Stimulated activated CD8-positive, alpha-beta memory T cell treated with anti-CD3 and anti-CD28 coated beads, Interleukin-2, amount 100 ng/mL, for 48 hours (primary cell): ENCODE results near the gene CLDN11.

Experiments
- DNase-seq, 2 donors: peaks; one replicate each; pipeline ENCODE4 v3.0.0-alpha.2; 2020; ENCODE audit warnings: low read depth in 2 of 2

The CLDN11 gene

DNA sequence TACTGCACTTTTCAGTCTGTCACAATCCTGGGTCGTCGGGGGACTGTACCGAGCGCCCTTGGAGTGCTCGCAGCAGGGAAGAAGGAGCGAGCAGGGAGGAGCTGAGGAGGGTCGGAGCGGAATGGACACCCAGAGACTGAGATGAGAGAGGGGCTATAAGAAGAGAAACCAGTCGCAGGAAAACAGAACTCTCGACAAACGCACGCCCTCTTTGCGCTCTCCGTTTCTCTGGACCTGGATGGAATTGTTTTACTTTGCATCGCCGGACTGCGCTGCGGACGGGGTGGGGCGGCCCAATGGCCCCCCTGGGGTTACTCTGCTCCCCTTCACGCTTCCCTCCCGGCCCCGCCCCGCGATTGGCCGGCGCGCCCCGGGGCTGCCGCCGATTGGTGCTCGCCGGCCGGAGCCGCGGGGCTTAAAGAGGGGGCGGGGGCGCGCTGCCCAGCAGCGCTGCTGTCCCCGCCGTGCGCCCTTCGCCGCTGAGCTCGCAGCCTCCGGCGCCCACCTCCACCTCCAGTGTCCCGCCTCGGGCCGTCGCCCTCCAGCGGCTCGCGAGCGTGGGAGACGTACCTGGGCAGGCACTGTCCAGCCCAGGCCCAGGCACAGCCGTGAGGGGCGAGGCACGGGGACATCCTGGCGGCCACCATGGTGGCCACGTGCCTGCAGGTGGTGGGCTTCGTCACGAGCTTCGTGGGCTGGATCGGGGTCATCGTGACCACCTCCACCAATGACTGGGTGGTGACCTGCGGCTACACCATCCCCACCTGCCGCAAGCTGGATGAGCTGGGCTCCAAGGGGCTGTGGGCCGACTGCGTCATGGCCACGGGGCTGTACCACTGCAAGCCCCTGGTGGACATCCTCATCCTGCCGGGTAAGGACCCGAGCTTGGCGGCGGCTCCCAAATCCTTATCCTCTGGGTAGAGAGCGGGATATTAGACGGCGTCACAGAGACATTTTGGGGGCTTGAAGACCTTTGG, at the start of gene CLDN11:
Gene CLDN11 (plus strand): TSS at position 447 of the 977 bp plus-strand sequence. CDS start 199 bp downstream, at position 646.
- DNase-seq, result no peak

DNA sequence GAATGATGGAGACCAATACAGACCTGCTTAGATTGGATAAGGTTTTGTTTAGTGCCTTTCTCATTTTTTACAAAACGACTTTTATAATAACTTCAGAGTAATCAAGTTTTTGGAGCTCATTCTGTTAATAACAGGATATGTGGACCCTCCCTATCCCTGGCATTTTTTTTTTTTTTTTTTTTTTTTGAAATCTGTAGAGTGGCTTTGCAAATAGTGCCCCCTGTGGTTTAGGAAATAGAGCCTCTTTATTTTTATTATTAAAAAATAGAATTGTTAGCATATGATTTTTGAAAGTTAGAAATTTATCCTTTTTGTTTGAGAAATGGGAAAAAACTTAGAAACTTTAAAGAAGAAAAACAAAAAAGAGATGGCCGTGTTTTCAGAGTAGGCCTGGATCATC, 49.7 kb upstream of the CLDN11 start:
- no peak for DNase-seq

DNA sequence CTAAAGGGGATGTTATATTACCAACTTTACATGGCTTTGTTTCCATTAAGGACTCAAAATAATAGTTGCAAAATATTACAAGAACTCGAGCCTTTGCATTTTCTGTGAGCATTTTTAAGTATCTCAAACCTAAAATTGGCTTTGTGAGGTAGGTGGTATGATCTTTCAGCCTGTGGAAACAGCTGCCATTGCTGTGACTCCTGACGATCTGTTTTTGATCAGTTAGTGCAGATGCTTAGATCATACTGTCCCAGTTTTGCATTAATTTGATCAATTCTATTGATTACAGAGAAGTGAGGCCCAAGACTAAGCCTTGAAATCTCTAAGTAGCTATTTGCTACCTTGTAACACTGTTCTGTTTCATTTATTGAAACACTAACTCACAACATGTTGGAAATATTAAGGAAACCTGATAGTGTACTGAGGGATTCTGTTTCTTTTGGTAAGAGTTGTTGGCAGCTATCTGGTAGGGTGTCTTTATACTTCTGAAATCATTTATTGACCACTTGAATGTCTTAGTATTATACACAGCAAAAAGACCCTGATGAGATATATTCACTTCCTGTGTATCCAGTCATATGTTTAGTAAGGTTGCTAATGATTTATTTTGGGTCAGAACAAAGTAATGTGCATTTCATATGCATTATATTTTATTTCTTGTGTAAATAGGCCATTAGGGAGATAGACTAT, 46.3 kb upstream of the CLDN11 start:
- no peak for DNase-seq

DNA sequence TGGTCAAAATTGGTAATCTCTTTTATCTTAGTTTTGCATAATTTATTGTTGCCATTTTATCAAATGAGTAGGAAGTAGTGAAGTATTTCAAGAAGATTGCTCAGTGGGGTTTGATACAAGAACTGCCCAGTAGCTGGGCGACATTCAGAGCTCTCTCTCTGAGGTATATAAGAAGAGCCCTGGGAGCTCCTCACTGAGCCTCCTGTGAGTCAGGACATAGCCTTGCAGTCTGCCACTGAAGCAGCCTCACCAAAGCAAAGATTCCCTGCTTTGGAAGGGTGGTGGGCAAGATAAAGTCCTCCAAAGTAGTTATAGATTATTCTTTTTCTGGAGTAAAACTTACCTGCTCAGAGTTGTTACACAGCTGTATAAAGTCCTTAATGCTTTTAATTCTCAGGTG, 35.1 kb upstream of the CLDN11 start:
- no peak for DNase-seq

DNA sequence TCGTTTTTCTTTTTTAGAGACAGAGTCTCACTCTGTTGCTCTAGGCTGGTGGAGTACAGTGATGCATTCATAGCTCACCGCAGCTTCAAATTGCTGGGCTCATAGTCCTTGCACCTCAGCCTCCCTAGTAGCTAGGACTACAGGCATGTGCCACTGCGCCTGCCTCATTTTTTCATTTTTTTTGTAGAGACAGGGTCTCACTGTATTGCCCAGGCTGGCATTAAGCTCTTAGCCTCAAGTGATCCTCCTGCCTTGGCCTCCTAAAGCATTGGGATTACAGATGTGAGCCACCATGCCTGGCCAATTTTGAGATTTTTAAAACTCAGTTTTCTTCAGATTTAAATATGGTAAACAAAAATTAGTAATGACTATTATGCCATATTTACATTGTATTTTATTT, 32.2 kb upstream of the CLDN11 start:
- DNase-seq, result no peak

DNA sequence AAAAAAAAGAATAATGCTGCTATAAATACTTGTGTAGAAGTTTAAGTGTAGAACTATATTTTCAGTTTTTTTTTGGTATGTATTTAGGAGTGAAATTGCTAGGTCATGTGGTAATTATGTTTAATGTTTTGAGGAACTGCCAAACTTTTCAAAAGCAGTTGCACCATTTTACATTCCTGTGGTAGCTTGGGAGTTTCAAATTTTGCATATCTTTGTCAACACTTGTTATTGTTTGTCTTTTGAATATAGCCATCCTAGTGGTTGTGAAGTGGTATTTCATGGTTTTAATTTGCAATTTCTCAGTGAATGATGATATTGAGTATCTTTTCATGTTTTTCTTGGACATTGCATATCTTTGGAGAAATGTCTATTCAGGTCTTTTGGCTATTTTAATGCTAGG, 30.7 kb upstream of the CLDN11 start:
- DNase-seq, result no peak

DNA sequence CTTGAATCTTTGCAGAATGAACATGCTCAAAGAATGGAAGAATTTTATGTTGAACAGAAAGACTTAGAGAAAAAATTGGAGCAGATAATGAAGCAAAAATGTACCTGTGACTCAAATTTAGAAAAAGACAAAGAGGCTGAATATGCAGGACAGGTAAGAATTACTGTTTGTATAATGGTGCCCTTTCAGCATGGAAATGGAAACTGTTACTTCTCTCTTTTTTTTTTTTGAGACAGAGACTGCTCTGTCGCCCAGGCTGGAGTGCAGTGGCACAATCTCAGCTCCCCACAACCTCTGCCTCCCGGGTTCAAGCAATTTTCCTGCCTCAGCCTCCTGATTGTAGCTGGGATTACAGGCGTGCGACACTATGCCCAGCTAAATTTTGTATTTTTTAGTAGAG, 27.6 kb upstream of the CLDN11 start:
- DNase-seq, result no peak

DNA sequence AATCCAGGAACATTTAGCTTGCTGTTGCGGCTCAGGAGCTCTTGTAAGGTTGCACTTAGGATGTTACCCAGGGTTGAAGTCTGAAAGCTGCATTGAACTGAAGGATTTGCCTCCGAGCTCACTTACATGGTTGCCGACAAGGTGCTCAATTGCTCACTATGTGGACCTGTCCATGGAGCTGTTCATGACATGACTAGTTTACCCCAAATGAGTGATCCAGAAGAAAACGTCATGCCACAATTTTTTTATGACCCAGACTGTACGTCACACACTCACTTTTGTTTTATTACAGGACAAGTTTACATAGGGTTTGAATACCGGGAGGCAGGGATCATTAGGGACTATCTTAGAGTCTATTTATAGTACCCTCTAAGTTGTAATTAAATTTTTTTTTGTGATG, 21.0 kb upstream of the CLDN11 start:
- no peak for DNase-seq

DNA sequence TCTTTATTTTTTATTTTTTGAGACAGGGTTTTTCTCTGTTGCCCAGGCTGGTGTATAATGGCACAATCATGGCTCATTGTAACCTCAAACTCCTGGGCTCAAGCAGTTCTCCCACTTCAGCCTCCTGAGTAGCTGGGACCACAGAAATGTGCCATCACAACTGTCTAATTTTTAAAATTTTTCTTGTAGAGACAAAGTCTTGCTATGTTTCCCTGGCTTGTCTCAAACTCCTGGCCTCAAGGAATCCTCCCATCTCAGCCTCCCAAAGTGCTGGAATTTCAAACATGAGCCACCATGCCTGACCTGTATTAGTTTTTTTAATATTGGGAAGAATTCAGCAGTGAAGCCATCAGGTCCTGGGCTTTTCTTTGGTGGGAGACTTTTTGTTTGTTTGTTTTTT, 13.6 kb upstream of the CLDN11 start:
- no peak for DNase-seq

DNA sequence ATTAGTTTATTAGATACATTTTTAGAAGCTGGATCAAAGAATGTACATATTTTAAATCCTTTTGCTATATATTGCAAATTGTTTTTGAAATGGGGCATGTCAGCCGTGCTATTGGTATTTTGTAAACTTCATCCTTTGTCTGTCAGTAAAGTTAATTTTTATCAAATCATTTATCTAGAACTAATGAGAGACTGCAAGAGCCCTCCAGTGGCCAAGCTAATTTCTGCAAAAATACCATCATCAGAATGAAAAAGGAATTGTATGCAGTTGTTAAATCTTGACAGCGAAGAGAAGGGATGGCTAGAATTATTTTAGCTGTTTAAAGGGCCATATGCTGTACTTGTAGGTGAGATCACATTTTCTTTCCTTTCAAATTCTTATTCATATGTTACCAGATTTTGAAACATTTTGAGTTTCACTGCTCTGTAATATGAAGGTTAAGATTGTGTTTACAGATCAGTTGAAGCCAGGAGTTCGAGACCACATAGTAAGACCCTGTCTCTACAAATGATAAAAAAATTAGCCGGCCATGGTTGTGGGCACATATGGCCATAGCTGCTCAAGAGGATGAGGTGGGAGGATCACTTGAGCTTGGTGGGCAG, 8.1 kb upstream of the CLDN11 start:
- DNase-seq, result no peak

DNA sequence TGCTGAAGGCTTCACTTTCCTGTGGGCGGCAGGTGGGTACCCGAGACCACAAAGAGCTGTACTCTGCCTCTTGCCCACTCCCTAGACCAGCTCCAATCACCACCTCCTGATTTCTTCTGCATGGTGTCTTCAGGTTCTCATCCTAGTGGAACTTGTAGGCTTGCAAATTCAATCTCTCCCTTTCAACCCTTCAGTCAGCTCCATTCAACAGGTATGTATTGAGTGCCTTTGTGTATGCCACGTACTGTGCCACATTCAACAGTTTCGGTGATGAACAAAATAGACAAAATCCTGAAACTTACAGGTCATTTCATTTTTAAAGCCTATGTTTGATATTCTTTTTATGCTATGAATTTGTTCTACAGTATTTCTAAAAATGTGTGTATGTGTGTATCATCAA, 5.4 kb upstream of the CLDN11 start:
- no peak for DNase-seq

DNA sequence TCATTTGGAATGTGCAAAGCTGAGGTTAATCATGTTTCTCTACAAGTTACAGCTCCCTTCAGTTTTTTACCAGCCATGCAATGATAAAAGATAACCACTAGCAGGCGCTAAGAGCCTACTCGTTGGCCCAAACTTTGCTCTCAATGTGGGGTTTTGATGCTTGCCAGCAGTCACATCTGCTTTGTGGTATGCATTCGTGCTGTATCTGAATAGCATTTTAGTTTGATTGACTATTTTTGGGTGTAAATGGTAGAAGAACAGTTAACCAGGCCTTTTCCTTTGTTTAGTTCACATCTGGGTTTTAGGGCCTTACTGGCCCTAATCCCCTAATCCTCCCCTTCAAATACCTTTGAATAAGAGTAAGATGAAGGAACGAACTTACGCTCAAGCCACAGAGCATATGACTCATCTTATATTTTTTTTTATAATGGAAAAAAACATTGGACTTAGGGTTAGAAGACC, 4.4 kb upstream of the CLDN11 start:
- no peak for DNase-seq

DNA sequence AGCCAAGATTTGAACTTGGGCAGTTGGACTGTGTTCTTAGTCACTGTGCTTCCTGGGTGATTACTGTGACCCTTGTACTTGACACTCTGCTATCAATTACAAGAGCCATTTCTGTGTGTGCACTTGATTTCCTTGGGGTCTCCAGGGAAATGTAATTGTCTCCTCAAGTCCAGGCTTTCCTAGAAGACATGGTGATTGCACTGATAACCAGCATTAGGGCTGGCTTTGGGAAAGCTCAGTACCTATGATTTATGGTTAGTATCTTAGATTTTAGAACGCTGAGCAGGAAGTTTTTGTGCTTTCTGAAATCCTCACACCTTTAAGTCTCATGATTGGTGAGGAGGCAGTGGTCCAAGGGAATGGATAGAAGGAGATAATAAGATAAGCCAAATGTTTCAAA, 1.6 kb upstream of the CLDN11 start:
- DNase-seq, result no peak

DNA sequence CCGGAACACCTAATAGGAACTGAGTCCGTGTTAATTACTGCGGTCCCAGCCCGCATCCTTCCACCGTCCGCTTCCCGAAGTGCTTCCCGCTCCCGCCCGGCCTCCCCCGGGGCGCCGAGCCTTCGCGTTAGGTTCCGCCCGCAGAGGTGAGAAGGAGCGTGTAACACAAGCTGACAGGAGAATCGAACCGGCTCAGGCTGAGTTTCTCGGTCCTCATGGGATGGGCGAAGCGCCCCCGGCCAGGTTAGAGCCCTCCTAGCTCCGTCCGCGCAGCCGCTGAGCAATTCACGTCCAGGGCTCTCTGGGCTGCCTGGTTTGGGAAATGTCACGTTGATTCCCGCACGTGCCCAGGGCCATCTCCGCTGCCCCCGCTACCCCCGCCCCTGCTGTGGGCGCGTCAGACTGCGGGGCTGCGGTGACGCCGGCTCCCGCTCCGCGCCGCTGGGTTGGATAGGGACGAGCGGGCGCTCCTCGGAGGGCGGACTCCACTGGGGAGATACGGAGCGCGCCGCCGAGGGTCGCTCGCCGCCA, 954 bp downstream of the CLDN11 start:
- no peak for DNase-seq

DNA sequence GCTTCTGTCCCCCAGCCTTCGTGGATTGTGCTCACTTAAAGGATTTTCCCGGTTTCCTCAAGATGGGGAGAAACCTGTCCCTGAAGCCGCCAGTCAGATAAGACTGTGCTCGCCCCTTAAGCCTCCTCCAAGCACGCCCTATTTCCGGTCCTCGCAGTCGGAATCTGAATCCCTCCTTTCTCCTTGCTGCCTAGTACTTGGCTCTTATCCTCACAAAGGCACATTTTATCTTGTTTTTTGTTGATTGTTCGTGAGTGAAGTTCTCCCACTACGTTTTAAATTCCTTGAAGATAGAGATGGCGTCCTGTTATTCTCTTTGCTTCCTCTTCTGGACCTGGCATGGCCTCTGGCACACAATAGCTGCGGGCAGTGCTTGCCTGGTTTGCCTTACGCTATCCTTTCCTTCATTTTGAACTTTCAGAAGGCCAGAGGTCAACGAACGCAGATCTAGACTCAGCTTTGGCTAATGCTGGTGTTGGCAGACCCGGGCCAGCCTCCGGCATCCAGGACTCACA, 1.7 kb downstream of the CLDN11 start:
- no peak for DNase-seq

DNA sequence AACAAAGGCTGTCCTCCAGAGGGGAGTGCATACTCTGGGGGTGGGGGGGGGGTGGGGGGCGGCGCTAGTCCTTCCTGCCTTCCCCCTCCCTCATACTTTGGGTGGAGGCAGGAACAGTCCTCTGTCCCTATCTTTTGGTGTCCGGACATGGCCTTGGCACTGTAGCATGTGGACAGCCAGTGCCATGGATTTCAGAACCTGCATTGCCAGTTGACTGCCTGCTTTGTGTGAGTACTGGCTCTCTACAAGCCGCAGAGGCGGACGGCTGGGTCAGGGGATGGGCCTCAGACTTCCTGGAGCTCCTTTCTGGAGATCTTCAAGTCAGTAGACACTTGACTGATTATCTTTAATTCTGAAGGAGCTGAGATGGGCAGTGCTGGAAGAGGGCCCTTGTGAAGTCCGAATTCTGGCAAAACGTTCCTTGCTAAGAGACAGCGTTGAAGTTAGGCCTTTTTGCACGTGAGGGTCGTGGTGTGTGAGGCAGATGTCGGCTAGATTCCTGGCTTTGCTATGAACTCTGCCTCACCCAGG, 2.5 kb downstream of the CLDN11 start:
- no peak for DNase-seq

DNA sequence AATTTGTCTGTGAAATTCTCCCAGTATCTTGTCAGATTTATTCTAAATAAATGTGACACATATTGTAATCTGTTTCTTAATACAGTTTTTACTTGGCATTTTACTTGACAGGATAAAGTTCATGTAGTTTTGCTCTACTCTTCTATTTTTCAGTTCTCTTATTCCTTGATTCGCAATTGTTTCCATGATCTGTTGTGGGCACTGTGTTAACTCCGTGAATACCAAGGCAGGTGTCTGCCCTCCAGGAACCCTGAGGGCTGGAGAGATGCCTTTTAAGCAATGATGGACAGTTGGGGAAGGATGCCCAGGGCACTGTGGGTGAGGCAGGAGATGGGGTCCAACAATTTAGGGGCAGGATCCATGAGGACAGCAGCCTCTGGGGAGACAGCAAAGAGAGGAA, 3.1 kb downstream of the CLDN11 start:
- DNase-seq, result no peak

DNA sequence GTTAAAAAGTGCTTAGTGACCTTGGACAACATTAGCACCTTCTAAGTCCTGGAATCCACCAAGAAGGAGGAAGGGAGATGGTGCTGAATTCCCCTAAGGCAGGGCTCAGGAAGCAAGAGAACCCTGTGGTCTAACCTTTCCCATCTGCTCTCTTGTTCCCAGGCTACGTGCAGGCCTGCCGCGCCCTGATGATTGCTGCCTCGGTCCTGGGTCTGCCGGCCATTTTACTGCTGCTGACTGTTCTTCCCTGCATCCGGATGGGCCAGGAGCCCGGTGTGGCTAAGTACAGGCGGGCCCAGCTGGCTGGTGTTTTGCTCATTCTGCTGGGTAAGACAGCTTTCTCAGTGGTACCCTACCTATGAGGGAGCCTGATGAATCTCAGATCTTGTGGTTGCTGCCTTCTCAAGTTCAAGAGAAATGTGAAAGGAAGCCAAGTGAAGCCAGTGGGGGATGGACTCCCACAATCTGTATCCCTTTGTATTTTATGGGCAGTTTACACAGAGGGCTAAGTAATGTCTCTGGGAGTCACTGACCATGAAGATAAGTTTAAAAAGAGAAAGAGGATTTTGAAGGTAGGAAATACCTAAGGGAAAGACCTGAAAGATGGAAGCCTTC, 4.4 kb downstream of the CLDN11 start:
- DNase-seq, result no peak

DNA sequence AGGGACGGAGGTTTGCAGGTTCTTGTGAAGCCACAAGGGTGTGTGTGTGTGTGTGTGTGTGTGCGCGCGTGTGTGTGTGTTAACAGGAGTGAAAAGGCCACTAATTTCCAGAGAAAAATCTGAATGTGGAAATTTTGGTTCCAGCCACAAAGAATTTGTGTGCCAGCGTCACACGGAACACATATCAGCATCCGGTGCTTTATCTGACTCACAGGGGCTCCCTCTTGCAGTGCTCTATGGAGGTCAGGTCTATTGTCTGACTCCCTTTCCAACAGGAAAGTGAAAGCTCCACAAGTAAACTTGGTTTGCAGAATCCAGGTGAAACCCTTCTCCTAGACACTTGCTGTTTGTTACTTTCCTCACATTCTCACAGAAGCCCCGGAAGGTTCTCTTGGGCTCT, 6.2 kb downstream of the CLDN11 start:
- DNase-seq, result no peak

DNA sequence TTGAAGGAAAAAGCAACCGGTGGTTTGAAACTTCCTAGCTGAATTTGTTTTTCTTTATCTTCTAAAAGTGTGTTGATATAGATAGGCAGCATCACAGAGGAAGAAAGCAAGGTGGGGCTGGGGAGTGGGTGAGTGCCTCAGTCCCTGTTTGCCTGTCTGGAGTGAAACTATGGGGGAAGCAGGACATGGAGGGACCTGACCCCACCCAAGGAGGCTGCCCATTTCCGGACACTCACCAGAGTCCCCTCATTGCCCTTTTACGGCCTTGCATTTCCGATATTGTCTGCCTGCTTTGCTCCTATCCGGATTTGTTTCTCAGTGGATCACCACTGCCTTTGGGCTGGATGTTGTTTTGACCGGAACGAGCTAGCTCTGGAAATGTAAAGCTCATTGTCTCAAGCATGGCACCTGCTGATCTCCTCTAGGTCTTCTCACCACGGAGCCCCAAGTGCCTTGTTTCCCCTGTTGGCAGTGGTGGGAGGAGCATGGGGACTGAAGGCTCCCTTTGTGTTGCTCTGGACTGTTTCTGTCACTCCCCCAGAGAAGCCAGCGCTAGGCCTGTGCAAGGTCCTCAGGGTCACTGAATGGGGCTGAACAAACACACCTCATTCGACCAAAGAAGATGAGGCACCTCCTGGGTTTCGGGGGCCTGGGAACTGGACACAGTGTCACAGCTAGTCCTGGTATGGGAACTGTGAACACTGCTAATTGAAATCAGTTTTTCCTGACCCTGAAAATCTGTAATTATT, 7.0 kb downstream of the CLDN11 start:
- DNase-seq, result no peak
